GM12878 (cell line): Measurements from ENCODE around the gene GMPR2. TPM values are rescaled to one million over a fixed set of nuclear protein-coding genes. Genes with fewer than 3 reads are reported as not detected.

Experiments
- ATAC-seq: fragments of 200-7000 bp; cut with Tn5 transposase; 3 replicates; pipeline ENCODE4 v1.9.1; 2020; ENCODE audit warnings: mild to moderate bottlenecking, moderate library complexity
- BruUV-seq: library from RNA; stranded (reverse); fragments of 400-500 nt; replicated peaks from 2 replicates; lab custom pipeline; 2021; lab: Mats Ljungman, UMichigan
- CTCF ChIA-PET: fragments of 300-600 bp; sonication (Branson Sonifier 250); formaldehyde crosslinking; extraction: SDS; loops from one replicate; lab custom pipeline; 2021; ENCODE audit warnings: inconsistent platforms; lab: Yijun Ruan, JAX
- POLR2A ChIA-PET: fragments of 350-600 bp; formaldehyde crosslinking; extraction: SDS; loops from one replicate; lab custom pipeline; 2021; ENCODE audit warnings: inconsistent platforms; lab: Charles Lee
- RAD21 ChIA-PET: fragments of 300-600 bp; sonication (Branson Sonifier 250); formaldehyde crosslinking; loops from one replicate; lab custom pipeline; 2023; ENCODE audit warnings: antibody characterized with exemption; ENCODE audit not compliant: unreplicated experiment; lab: Charles Lee
- SMC1A ChIA-PET: fragments of 300-600 bp; sonication (Branson Sonifier 250); formaldehyde crosslinking; loops from one replicate; lab custom pipeline; 2023; ENCODE audit not compliant: unreplicated experiment, uncharacterized antibody; lab: Charles Lee
- DNase-seq: peaks from one replicate; pipeline ENCODE4 v3.0.0-alpha.2; 2011; ENCODE audit warnings: low read depth, low spot score
- FAIRE-seq: peaks from 3 replicates; lab custom pipeline; 2011; peaks lifted over from hg19 to GRCh38; lab: Jason Lieb, UNC
- H2AFZ ChIP-seq: 2 replicates; pipeline ENCODE4 v1.6.0; 2011; ENCODE audit warnings: low read depth, low read length, control low read depth; ENCODE audit not compliant: control insufficient read depth
- H3K27ac ChIP-seq: 2 replicates; pipeline ENCODE4 v1.5.1; 2011; ENCODE audit warnings: control low read depth; ENCODE audit not compliant: control insufficient read depth, insufficient read depth
- H3K27me3 ChIP-seq, 2 experiments: replicated peaks in 1 of 2; 2 replicates each; pipeline versions ENCODE4 v1.6.0 to v1.6.1; 2011; ENCODE audit warnings: low read length in 1 of 2; ENCODE audit not compliant: control insufficient read depth in 2 of 2, insufficient read depth in 2 of 2
- H3K36me3 ChIP-seq, 2 experiments: 2 replicates each; pipeline ENCODE4 v1.5.1; 2011; ENCODE audit warnings: low read length in 1 of 2; ENCODE audit not compliant: control insufficient read depth in 2 of 2, insufficient read depth in 2 of 2
- H3K4me1 ChIP-seq: 2 replicates; pipeline ENCODE4 v1.6.1; 2011; ENCODE audit warnings: mild to moderate bottlenecking, low read length, moderate library complexity, mixed read lengths; ENCODE audit not compliant: control insufficient read depth, insufficient read depth
- H3K4me2 ChIP-seq: 2 replicates; pipeline ENCODE4 v1.6.0; 2011; ENCODE audit warnings: control low read depth; ENCODE audit not compliant: control insufficient read depth, insufficient read depth
- H3K4me3 ChIP-seq: fragments of 200-600 bp; sonication (generic); 2 replicates; pipeline ENCODE4 v1.5.1; 2016
- H3K79me2 ChIP-seq: 2 replicates; pipeline ENCODE4 v1.6.0; 2011; ENCODE audit warnings: low read length; ENCODE audit not compliant: control insufficient read depth, insufficient read depth
- H3K9ac ChIP-seq: 2 replicates; pipeline ENCODE4 v1.8.0; 2011; ENCODE audit warnings: low read length, control low read depth, mixed read lengths; ENCODE audit not compliant: control insufficient read depth, insufficient read depth
- H3K9me3 ChIP-seq: replicated peaks from 3 replicates; pipeline ENCODE4 v1.5.1; 2011; ENCODE audit warnings: mild to moderate bottlenecking, low read length; ENCODE audit not compliant: control insufficient read depth, insufficient read depth
- H4K20me1 ChIP-seq: 2 replicates; pipeline ENCODE4 v1.6.0; 2011; ENCODE audit not compliant: control insufficient read depth, insufficient read depth
- CBX3 ChIP-seq: fragments of 200-600 bp; sonication (generic); IDR thresholded peaks from 2 replicates; pipeline ENCODE4 v1.6.1; 2016; ENCODE audit warnings: low read depth, borderline replicate concordance
- CREB1 ChIP-seq: IDR thresholded peaks from 2 replicates; pipeline ENCODE4 v1.6.1; 2012; ENCODE audit warnings: low read depth, mild to moderate bottlenecking, inconsistent platforms
- MTA2 ChIP-seq: fragments of 450-650 bp; IDR thresholded peaks from 2 replicates; pipeline ENCODE4 v1.6.1; 2016; ENCODE audit warnings: low read depth, mild to moderate bottlenecking, moderate library complexity
- NFIC ChIP-seq: IDR thresholded peaks from 2 replicates; pipeline ENCODE4 v1.6.1; 2012; ENCODE audit warnings: low read depth, mild to moderate bottlenecking, inconsistent platforms, low read length, moderate library complexity
- POLR2AphosphoS2 ChIP-seq: IDR thresholded peaks from 2 replicates; pipeline ENCODE4 v1.6.1; 2011; ENCODE audit warnings: low read depth, mild to moderate bottlenecking, low read length, improper control_type of control experiment, moderate library complexity
- SMARCA5 ChIP-seq: fragments of 450-650 bp; IDR thresholded peaks from 2 replicates; pipeline ENCODE4 v1.6.1; 2017; ENCODE audit warnings: mild to moderate bottlenecking
- TAF1 ChIP-seq: IDR thresholded peaks from 2 replicates; pipeline ENCODE4 v1.6.1; 2011; ENCODE audit warnings: mild to moderate bottlenecking, low read depth, low read length, borderline replicate concordance
- TCF3 ChIP-seq: IDR thresholded peaks from 2 replicates; pipeline ENCODE4 v1.6.1; 2012; ENCODE audit warnings: low read depth, mild to moderate bottlenecking, low read length, borderline replicate concordance; ENCODE audit not compliant: insufficient read depth
- YBX1 ChIP-seq: fragments of 450-650 bp; IDR thresholded peaks from 2 replicates; pipeline ENCODE4 v1.6.1; 2016; ENCODE audit warnings: antibody characterized with exemption
- YY1 ChIP-seq: IDR thresholded peaks from 2 replicates; pipeline ENCODE4 v1.6.1; 2011; ENCODE audit warnings: low read depth, mild to moderate bottlenecking, low read length
- WGBS: methylation state at CpG from one replicate; pipeline ENCODE4 v1.1.6; 2016; ENCODE audit warnings: low lambda C conversion rate; ENCODE audit not compliant: insufficient replicate concordance, insufficient coverage; ENCODE audit errors: missing lambda C conversion rate; 5-methylcytosine and 5-hydroxymethylcytosine counted together
- in situ Hi-C: fragments of 300-500 bp; cut with MboI; formaldehyde crosslinking; loops from 9 replicates; pipeline ENCODE4 v1.14.3; 2018; ENCODE audit warnings: mixed read lengths
- intact Hi-C: fragments of 100-400 bp; cut with micrococcal nuclease; formaldehyde crosslinking; loops from one replicate; pipeline ENCODE4 v1.14.2; 2022; ENCODE audit not compliant: unreplicated experiment
- polyA plus RNA-seq, 11 experiments: library from polyadenylated mRNA; depleted of rRNA in 4 of 11; unstranded in 6 of 11; stranded (reverse) in 5 of 11; fragments of >200 nt; fragmentation: Nextera tagmentation in 4 of 11; fragmentation: Illumina TruSeq in 1 of 11; extraction: Ambion mirVana in 4 of 11; extraction: Trizol in 1 of 11; gene quantifications; 1 replicate in 1 of 11; 2 replicates in 10 of 11; pipeline versions ENCODE4 v1.2.1 to v1.2.3, GENCODE V29; 2011 to 2016; ENCODE audit warnings: inconsistent platforms in 2 of 11, missing spikeins in 2 of 11, low read depth in 1 of 11
- total RNA-seq, 4 experiments: library from RNA; depleted of rRNA in 3 of 4; stranded (reverse); fragments of >200 nt in 3 of 4; fragmentation: Illumina TruSeq in 1 of 4; extraction: Trizol in 1 of 4; gene quantifications; 2 replicates each; pipeline versions ENCODE4 v1.2.1 to v1.2.3, GENCODE V29; 2013 to 2021
- TF ChIP-seq, protein P1 (sequence below): fragments of 450-650 bp; IDR thresholded peaks from 2 replicates; pipeline ENCODE4 v1.6.1; 2017; ENCODE audit warnings: mild to moderate bottlenecking, moderate library complexity
- TF ChIP-seq, protein P2 (sequence below): IDR thresholded peaks from 2 replicates; pipeline ENCODE4 v1.6.1; 2011; ENCODE audit warnings: borderline replicate concordance, low read depth, mild to moderate bottlenecking, moderate library complexity, low read length; ENCODE audit not compliant: insufficient read depth, poor library complexity, severe bottlenecking
- TF ChIP-seq, protein P3 (sequence below): IDR thresholded peaks from 2 replicates; pipeline ENCODE4 v1.6.1; 2012; ENCODE audit warnings: low read depth, low read length, improper control_type of control experiment

Gene GMPR2
- total and polyA plus RNA-seq, 10 of the 15 experiments (the other 5 are each of a cell fraction or from before 2014, with no cell fraction given): 55.1 to 80.3 (median 61.5) TPM

DNA sequence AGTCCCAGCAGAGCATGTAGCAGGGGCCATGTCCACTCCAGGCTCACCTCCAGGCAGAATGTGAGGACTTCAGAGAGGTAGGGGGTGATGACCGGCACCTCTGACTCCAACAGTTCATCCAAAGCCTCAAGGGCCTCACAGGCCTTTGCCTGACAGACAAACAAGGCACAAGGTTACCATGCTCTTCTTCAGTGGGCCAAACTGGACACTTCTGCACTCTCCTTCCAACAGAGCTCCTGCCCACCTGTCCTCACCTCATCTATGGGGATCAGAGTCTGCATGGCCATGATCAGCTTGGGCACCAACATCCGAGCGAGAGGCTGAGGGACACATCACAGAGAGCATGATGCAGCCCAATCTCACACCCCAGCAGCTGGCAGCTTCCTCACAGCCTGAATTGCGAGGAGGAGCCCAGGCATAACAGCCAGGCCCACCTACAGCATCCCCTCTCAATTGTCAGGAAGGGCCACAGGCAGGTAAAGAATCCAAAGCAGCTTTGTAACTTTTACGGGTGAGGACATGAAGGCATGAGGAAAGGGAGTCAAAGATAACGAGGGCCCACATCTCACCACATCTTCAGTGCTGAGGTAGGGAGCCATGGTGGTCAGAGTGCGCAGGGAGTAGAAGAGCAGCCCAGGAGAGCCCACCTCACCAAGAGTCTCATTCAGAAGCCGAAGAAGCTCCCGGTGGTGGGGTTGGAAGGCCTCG lies 45.7 kb upstream of the GMPR2 start:
- Histone ChIP-seq H3K4me2 (peak overlapping the region; percentile 78; the same call in 1 of the 2 replicates), H3K36me3 (peaks cover 17 to 28% of the 10 kb centered on the region in 2 experiments), H3K9ac (no peak overlapping the region; the same call in 1 of the 2 replicates), H2AFZ (no peak overlapping the region)
- 90% methylated on average over 10 of the region's 10 CpGs for WGBS
- in situ Hi-C loops: no loop called here
- POLR2A ChIA-PET: interaction anchor here (1.0 to 3.0 kb wide), 4 partner anchors 9 to 56 kb away, joined by 3 to 28 read pairs (median 13); partner anchors contain the start of genes CHMP4A, IRF9, TINF2 and TM9SF1
- TF ChIP-seq YBX1 (no peak), TCF3 (no peak), TAF1 (no peak), NFIC (no peak), SMARCA5 (no peak), POLR2AphosphoS2 (no peak), YY1 (no peak), CBX3 (no peak), CREB1 (no peak), MTA2 (no peak)
- TF ChIP-seq, protein P1, sequence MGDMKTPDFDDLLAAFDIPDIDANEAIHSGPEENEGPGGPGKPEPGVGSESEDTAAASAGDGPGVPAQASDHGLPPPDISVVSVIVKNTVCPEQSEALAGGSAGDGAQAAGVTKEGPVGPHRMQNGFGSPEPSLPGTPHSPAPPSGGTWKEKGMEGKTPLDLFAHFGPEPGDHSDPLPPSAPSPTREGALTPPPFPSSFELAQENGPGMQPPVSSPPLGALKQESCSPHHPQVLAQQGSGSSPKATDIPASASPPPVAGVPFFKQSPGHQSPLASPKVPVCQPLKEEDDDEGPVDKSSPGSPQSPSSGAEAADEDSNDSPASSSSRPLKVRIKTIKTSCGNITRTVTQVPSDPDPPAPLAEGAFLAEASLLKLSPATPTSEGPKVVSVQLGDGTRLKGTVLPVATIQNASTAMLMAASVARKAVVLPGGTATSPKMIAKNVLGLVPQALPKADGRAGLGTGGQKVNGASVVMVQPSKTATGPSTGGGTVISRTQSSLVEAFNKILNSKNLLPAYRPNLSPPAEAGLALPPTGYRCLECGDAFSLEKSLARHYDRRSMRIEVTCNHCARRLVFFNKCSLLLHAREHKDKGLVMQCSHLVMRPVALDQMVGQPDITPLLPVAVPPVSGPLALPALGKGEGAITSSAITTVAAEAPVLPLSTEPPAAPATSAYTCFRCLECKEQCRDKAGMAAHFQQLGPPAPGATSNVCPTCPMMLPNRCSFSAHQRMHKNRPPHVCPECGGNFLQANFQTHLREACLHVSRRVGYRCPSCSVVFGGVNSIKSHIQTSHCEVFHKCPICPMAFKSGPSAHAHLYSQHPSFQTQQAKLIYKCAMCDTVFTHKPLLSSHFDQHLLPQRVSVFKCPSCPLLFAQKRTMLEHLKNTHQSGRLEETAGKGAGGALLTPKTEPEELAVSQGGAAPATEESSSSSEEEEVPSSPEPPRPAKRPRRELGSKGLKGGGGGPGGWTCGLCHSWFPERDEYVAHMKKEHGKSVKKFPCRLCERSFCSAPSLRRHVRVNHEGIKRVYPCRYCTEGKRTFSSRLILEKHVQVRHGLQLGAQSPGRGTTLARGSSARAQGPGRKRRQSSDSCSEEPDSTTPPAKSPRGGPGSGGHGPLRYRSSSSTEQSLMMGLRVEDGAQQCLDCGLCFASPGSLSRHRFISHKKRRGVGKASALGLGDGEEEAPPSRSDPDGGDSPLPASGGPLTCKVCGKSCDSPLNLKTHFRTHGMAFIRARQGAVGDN: no peak
- TF ChIP-seq, protein P2, sequence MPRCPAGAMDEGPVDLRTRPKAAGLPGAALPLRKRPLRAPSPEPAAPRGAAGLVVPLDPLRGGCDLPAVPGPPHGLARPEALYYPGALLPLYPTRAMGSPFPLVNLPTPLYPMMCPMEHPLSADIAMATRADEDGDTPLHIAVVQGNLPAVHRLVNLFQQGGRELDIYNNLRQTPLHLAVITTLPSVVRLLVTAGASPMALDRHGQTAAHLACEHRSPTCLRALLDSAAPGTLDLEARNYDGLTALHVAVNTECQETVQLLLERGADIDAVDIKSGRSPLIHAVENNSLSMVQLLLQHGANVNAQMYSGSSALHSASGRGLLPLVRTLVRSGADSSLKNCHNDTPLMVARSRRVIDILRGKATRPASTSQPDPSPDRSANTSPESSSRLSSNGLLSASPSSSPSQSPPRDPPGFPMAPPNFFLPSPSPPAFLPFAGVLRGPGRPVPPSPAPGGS: no peak
- TF ChIP-seq, protein P3, sequence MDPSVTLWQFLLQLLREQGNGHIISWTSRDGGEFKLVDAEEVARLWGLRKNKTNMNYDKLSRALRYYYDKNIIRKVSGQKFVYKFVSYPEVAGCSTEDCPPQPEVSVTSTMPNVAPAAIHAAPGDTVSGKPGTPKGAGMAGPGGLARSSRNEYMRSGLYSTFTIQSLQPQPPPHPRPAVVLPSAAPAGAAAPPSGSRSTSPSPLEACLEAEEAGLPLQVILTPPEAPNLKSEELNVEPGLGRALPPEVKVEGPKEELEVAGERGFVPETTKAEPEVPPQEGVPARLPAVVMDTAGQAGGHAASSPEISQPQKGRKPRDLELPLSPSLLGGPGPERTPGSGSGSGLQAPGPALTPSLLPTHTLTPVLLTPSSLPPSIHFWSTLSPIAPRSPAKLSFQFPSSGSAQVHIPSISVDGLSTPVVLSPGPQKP: no peak
- TF ChIP-seq, all 136 proteins: peak for 0
- FAIRE-seq (no peak), ATAC-seq (no peak), DNase-seq (no peak)
- H4K20me1 ChIP-seq: no peaks in the 10 kb centered on the region
- no peak overlapping the region for H3K4me3 ChIP-seq
- H3K79me2 ChIP-seq: peaks cover 20% of the 10 kb centered on the region
- intact Hi-C loops: no loop called here
- H3K4me1 ChIP-seq: 0 out of 2 replicates have a peak, but pooled peaks cover 4% of the 10 kb centered on the region
- ChIA-PET CTCF (interaction anchor here (0.8 to 1.1 kb wide), 3 partner anchors 26 to 121 kb away, joined by 3 read pairs; partner anchors contain the start of genes CIDEB and IRF9), RAD21 (interaction anchor here (1.1 to 2.8 kb wide), 3 partner anchors 26 to 111 kb away, joined by 3 to 13 read pairs (median 9); partner anchors contain the start of gene IRF9), SMC1A (interaction anchor here (1.6 kb wide), 1 partner anchor 84 kb away, joined by 3 read pairs; the partner anchor contains the start of gene RABGGTA)
- H3K9me3 ChIP-seq: no peaks in the 10 kb centered on the region
- BruUV-seq: no TSS peak
- no peaks in the 10 kb centered on the region for H3K27me3 ChIP-seq
- no peak overlapping the region for H3K27ac ChIP-seq
